GM12801 (cell line): ENCODE measurements around the gene UPK1A.

Source experiments
- TF ChIP-seq, protein P1 (sequence below): IDR thresholded peaks from one replicate; pipeline ENCODE4 v1.5.1; 2011; ENCODE audit warnings: control low read depth; ENCODE audit not compliant: insufficient read length; ENCODE audit errors: extremely low read depth

Gene UPK1A

DNA sequence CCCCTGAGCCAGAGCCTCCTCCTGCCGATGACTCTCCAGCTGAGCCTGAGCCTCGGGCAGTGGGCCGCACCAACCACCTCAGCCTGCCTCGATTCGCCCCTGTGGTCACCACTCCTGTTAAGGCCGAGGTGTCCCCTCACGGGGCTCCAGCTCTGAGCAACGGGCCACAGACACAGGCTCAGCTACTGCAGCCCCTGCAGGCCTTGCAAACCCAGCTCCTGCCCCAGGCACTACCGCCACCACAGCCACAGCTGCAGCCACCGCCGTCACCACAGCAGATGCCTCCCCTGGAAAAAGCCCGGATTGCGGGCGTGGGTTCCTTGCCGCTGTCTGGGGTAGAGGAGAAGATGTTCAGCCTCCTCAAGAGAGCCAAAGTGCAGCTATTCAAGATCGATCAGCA is 55.1 kb downstream of the UPK1A start:
- TF ChIP-seq, protein P1, sequence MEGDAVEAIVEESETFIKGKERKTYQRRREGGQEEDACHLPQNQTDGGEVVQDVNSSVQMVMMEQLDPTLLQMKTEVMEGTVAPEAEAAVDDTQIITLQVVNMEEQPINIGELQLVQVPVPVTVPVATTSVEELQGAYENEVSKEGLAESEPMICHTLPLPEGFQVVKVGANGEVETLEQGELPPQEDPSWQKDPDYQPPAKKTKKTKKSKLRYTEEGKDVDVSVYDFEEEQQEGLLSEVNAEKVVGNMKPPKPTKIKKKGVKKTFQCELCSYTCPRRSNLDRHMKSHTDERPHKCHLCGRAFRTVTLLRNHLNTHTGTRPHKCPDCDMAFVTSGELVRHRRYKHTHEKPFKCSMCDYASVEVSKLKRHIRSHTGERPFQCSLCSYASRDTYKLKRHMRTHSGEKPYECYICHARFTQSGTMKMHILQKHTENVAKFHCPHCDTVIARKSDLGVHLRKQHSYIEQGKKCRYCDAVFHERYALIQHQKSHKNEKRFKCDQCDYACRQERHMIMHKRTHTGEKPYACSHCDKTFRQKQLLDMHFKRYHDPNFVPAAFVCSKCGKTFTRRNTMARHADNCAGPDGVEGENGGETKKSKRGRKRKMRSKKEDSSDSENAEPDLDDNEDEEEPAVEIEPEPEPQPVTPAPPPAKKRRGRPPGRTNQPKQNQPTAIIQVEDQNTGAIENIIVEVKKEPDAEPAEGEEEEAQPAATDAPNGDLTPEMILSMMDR = no peak

DNA sequence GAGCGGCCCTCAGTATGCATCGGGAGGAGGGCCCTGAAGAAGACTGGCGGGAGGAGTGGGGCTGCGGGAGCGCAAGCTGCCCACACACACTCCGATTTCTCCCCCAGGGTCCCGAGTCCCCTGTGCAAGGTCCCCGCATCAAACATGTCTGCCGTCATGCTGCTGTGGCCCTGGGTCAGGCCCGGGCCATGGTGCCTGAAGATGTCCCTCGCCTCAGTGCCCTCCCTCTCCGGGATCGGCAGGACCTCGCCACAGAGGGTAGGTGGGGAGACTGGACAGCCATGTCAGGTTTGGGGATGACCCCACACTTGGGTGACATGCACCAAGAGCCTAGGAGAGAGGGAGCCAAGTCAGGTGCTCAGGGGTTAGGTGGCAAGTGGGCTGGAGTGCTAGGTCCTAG is 56.1 kb downstream of the UPK1A start:
- TF ChIP-seq, protein P1 = no peak

DNA sequence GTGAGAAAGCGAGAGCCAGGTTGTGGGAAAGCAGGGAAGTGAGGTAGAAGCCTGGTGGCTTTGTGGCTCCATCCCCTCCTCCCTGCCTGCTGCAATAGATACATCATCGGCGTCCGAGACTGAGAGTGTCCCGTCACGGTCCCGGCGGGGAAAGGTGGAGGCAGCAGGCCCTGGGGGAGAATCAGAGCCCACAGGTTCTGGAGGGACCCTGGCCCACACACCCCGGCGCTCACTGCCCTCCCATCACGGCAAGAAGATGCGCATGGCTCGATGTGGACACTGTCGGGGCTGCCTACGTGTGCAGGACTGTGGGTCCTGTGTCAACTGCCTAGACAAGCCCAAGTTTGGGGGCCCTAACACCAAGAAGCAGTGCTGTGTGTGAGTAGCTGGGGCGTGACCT is 56.6 kb downstream of the UPK1A start:
- TF ChIP-seq, protein P1 = no peak

DNA sequence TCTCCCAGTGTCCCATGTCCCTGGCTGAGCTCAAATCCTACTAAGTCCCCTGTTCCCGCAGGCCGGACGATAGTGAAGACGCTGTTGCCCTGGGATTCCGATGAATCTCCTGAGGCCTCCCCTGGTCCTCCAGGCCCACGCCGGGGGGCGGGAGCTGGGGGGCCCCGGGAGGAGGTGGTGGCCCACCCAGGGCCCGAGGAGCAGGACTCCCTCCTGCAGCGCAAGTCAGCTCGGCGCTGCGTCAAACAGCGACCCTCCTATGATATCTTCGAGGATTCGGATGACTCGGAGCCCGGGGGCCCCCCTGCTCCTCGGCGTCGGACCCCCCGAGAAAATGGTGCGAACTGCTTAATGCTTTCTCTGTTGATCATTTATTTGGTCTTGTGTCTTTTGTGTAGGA is 57.4 kb downstream of the UPK1A start:
- TF ChIP-seq, protein P1 = no peak

DNA sequence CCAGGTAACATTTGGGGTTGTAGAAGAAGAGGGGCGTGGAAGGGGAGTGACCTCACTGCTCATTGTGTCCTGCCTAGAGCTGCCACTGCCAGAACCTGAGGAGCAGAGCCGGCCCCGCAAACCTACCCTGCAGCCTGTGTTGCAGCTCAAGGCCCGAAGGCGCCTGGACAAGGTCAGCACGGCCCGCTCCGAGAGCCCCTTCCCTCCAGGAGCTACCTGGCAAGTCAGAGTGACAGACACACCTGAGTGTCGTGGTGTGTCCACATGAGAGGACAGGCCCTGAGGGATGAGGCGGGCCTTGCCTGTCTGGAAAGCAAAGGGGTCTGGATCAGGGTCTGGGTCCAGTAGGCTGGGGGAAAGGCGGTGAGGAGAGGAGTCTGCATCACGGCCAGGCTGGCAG is 58.2 kb downstream of the UPK1A start:
- TF ChIP-seq, protein P1 = no peak

DNA sequence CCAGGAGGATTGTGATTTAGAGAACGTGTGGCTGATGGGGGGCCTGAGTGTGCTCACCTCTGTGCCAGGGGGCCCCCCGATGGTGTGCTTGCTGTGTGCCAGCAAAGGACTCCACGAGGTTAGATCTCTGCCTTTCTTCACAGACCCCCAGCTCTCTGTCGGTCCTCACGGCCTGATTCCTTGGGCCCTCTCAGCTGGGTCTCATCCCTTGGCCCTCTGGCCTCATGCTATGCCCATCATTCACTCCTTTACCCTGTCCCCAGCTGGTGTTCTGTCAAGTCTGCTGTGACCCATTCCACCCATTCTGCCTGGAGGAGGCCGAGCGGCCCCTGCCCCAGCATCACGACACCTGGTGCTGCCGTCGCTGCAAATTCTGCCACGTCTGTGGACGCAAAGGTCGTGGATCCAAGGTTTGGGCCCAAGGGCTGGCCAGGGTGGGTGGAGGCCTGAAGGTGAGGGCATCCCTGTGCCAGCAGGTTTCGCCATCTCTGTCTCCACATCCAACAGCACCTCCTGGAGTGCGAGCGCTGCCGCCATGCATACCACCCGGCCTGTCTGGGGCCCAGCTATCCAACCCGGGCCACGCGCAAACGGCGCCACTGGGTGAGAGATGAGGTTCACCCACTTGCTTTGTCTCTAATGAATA is 59.0 kb downstream of the UPK1A start:
- TF ChIP-seq, protein P1 = no peak

DNA sequence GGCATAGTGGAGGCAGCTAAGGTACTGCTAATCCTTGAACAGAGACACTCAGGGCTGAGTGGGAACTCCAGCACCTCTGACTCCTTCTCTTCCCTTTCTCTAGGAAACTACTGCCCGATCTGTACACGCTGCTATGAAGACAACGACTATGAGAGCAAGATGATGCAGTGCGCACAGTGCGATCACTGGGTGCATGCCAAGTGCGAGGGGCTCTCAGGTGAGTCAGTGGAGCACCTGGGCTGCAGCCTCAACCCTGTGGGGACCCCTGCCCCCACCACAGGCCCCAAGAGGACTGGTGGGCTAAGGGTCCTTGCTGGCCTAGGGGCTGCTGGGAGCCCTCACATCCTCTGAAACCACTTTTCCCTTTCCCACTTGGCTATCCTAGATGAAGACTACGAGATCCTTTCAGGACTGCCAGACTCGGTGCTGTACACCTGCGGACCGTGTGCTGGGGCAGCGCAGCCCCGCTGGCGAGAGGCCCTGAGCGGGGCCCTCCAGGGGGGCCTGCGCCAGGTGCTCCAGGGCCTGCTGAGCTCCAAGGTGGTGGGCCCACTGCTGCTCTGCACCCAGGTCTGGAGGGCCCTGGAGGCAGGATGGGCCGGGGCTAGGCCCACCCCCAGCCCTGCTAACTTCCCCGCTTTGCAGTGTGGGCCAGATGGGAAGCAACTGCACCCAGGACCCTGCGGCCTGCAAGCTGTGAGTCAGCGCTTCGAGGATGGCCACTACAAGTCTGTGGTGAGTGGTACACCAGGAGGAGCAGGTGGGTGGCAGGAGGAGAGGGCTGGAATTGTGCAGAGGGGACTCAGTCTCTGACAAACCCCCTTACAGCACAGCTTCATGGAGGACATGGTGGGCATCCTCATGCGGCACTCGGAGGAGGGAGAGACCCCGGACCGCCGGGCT is 61.0 kb downstream of the UPK1A start:
- TF ChIP-seq, protein P1 = no peak
